Measurements from ENCODE around the gene KIAA1328.
"Not testable (repeated sequence)": the region's sequence is repeated elsewhere in the genome, so short reads cannot be mapped to it uniquely, and the experiment has no call there.

The KIAA1328 gene

GRCh38 chr18:36888778-36889177, 59.9 kb downstream of the KIAA1328 start:
- no peak for DNase-seq

- no peak for DNase-seq
Observed at GRCh38 chr18:36889321-36889720, 60.4 kb downstream of the KIAA1328 start.

GRCh38 chr18:36889742-36890141, 60.8 kb downstream of the KIAA1328 start:
- no peak for DNase-seq

GRCh38 chr18:36890598-36890997, 61.7 kb downstream of the KIAA1328 start:
- DNase-seq = no peak

DNA sequence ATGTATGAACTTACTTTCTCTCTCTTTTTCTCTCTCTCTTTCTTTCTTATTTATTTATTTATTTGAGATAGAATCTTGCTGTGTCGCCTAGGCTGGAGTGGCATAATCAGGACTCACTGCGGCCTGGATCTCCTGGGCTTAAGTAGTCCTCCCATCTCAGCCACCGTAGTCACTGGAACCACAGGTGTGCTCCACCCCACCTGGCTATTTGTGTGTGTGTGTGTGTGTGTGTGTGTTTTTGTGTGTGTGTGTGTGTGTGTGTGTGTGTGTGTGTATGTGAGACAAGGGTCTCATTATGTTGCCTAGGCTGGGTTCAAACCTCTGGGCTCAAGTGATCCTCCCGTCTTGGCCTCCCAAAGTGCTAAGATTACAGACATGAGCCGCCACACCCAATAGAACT, 64.3 kb downstream of the KIAA1328 start:
- DNase-seq = no peak

DNA sequence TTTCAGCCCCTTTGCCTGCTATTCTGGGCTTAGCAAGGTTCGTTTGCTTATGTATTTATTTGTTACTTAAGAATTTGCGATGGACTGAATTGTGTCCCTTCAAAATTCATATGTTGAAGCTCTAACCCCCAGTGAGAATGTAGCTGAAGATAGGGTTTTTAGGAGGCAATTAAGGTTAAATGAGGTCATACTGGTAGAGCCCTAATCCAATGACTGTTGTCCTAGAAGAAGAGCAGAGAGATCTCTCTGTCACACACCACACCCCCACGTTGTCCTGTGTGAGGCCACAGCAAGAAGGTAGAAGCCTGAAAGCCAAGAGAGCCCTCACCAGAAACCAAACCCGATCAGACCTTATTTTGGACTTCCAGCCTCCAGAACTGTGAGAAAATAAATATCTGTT, 66.7 kb downstream of the KIAA1328 start:
- DNase-seq = no peak

- no peak for DNase-seq
Observed at GRCh38 chr18:36897253-36897652, 68.3 kb downstream of the KIAA1328 start.

GRCh38 chr18:36899289-36899688, 70.4 kb downstream of the KIAA1328 start:
- DNase-seq = no peak

DNA sequence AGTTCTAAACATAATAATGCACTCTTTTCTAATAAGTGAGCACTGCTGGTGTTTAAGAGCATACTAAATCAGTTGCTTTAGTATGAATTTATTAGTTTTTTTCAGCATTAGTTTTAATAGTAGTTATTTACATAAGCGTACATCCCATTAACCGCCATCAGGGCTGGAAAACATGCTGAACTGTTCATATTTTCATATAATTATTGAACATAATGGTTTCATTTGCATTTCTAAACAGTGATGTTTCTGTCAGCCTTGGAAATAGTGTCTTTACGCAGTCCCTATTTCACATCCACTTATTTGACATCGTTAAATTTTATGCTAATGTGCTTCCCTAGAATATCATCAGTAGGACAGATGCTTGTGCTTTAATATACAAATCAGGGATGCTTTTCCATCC, 71.5 kb downstream of the KIAA1328 start:
- DNase-seq = no peak

DNA sequence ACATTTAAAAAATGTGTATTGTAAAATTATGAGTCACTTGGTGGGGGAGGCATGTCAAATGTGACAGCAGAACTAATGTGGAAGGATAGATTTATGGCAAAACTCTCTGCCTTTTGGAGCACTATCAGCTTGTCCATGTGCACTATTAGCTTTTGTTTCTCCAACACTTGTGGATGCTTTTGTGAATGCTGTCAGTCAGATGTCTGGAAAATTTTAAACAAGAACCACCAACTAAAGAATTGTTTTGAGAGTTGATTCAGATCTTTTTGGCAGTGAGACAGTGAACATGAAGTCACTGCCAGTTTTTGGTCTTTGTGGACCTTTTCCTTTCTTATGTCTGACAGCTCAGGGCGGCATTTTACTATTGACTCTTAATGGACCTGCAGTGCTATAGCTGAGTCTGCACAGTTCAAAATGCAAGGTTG, 72.4 kb downstream of the KIAA1328 start:
- DNase-seq = no peak

DNA sequence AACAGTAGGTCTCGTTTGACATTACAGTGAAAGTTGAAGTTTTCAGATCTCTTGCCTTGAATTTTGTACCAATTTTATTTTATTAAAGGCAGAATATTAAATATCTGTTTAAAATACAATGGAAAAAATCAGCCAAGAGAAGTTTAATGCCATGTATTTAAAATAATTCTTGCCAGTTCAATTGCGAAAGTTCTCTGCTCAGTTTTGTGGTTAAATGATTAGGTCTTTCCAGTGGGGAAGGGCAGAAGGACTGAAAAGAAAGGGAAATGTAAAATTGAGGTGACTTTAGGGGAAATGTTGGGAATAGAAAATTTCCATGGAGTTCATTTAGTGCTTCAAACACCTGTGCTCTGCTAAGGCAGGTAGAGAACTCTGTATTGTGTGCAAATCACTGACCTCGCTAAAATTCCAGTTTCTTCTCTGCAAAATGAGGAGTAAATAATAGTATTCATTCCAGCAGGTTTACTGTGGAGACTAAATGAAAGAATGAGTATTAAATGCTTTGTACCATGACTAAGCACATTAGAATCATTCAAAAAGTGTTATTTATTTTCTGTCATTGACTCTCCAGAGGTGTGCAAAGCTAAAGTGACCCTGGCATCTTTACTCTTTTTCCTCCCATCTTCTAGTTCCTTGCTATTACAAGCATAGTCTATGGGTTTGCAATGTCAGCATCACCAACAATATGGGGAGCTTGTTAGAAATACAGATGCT, 74.4 kb downstream of the KIAA1328 start:
- DNase-seq = no peak

DNA sequence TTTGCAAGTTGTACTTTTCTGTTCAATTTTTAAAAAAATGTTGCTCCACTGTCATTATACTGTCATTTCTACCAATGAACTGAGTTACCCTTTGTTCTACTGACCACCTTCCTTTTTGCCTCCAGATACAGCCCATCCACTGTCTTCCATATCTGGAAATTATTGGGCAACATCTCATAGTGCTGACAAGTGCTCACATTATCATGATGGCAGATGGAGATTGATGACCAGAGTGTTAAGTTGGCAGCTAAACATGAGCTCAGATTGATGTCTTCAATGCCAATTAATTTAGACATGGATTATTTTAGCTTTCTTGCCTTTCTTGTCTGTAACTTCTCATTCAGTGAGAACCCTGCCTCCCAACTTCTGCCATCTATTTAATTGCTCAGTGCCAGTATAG, 76.6 kb downstream of the KIAA1328 start:
- DNase-seq = no peak

DNA sequence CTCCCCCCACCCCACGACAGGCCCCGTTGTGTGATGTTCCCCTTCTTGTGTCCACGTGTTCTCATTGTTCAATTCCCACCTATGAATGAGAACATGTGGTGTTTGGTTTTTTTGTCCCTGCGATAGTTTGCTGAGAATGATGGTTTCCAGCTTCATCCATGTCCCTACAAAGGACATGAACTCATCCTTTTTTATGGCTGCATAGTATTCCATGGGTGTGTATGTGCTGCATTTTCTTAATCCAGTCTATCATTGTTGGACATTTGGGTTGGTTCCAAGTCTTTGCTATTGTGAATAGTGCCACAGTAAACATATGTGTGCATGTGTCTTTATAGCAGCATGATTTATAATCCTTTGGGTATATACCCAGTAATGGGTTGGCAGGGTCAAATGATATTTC, 80.4 kb downstream of the KIAA1328 start:
- not testable (repeated sequence) for DNase-seq

- DNase-seq = no peak
Observed at GRCh38 chr18:36912887-36913286, 84.0 kb downstream of the KIAA1328 start.

DNA sequence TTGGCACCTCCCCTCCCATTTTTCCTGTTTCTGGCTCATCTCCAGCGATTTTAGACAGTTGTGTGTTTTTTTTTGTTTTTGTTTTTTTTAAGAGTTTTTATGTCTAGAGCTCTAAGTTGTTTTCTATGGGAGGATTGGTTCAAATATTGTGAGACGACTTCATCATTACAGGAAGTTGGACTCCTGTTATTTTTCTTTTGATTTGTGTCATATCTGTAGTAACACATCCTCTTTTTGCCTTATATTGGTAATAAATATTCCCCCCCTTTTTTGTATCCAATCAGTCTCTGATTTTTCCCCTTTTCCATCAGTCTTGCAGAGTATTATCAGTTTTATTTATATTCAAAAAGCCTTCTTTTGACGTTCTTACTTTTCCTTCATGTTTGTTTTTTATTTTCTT, 89.0 kb downstream of the KIAA1328 start:
- DNase-seq = no peak

DNA sequence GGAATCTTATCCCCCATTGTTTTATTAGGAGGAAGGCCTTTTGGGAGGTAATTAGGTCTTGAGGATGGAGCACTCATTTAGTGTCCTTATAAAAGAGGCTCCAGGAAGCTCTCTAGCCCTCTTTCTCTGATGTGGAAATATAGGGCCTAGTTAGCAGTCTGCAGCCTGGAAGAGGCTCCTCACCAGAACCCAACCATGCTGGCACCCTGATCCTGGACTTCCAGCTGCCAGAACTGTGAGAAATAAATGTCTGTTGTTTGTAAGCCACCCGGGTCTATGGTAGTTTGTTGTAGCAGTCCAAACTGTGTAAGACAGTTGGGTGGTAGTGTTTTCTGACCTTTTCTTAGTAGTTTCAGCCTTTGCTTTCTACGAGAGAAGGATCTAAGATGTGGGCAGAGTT, 100.7 kb downstream of the KIAA1328 start:
- DNase-seq = no peak

GRCh38 chr18:36931106-36931505, 102.2 kb downstream of the KIAA1328 start:
- no peak for DNase-seq

DNA sequence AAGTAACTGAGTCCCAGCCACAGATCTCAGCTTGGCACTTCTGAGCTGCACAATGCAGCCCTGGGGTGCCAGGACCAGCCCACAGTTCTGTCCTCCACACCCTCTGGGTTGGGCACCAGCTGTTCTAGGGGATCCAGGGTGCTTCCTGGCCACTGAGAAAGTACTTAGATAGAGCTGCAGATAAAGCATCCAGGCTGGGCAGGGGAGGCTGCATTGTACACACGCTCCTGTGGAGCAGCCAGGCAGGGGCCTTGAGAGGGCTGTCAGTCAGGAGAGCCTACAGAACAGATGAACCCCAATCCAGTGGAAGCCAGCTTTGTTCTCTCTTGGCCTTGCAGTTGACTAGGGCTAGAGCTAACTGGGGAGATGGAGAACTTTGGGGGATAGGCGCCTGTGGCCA, 104.6 kb downstream of the KIAA1328 start:
- DNase-seq = no peak

DNA sequence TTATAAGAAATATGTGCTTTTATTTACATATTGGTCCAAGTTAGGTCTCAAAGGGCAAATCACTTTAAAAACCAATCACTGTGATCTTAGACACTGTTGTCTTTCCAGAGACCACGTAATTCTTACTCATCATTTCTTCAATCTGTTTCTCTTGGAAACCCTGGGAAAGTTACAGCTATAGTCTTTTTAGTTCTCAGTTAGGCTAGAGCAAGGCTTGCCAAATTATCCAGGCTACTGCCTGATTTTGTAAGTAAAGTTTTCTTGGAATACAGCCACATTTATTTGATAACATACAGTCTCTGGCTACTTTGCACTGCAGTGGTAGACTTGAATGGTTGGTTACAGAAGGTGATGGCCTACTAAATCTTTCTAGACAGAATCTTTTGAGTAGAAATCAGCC, 106.0 kb downstream of the KIAA1328 start:
- no peak for DNase-seq

DNA sequence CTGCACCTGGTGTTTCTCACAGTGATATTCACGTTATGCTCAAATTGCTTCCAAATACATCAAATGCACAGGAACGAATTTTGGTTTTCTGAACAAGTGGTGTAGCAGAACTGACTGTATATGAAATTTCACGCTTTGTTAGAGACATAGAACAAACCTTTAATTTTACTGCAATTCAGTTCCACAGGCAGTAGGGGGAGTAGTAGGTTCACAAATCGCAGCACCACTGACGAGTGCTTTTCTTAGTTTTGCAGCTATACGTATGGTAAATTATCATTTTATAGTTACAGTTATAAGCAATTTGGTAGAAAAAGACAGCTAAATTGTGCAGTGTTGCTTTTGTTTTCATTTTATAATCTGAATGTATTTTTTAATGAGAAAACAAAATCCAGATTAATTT, 113.3 kb downstream of the KIAA1328 start:
- DNase-seq = no peak

- DNase-seq = no peak
Observed at GRCh38 chr18:36947820-36948348, 119.0 kb downstream of the KIAA1328 start.

GRCh38 chr18:36950282-36950681, 121.4 kb downstream of the KIAA1328 start:
- no peak for DNase-seq

GRCh38 chr18:36950960-36951359, 122.0 kb downstream of the KIAA1328 start:
- DNase-seq = no peak

DNA sequence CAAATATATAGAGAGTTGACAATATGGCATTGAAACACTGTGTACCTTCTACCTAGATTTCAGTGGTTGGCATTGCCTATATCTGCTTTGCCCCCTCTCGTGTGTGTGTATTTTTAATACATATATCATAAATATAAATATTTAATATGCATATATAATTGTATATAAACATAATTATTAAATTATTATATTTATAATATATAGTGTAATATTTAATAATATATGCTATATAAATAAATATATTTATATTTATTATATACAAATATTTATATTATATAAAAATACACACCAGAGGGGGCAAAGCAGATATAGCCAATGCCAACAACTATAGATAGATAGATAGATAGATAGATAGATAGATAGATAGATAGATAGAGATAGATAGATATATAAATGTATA, 124.1 kb downstream of the KIAA1328 start:
- DNase-seq = no peak

GRCh38 chr18:36960038-36960437, 131.1 kb downstream of the KIAA1328 start:
- DNase-seq = no peak
